Stimulated activated CD8-positive, alpha-beta memory T cell treated with anti-CD3 and anti-CD28 coated beads, Interleukin-2, amount 100 ng/mL, for 48 hours (primary cell): ENCODE measurements around the gene AKR1A1.
"Not testable (repeated sequence)": the region's sequence is repeated elsewhere in the genome, so short reads cannot be mapped to it uniquely, and the experiment has no call there.

Experiments
- DNase-seq, 2 donors: peaks; one replicate each; pipeline ENCODE4 v3.0.0-alpha.2; 2020; ENCODE audit warnings: low read depth in 2 of 2

Gene AKR1A1

GRCh38 chr1:45550401-45551351 lies at the start of gene AKR1A1:
TSS of gene AKR1A1 (plus strand) at chr1:45550826. CDS start at chr1:45561795, 10,969 bp downstream.
- DNase-seq = peak; percentile 85 to 86

DNA sequence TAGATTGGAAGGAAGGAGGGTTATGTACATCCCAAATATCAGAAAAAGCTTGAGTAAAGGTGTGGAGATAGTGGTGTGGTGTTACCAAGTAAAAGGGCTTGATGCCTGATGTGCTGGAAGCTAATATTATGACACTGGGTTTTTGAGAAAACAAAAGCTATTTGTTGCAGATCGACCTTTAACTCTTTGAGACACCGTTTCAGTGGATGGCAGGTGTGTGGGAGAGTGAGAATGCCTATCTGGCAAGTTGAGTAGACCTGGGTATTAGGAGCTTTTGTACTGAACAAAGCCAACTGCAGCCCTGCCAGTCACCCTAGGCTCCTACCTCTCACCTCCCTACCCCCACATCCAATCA lies 49.1 kb upstream of the AKR1A1 start:
- no peak for DNase-seq

DNA sequence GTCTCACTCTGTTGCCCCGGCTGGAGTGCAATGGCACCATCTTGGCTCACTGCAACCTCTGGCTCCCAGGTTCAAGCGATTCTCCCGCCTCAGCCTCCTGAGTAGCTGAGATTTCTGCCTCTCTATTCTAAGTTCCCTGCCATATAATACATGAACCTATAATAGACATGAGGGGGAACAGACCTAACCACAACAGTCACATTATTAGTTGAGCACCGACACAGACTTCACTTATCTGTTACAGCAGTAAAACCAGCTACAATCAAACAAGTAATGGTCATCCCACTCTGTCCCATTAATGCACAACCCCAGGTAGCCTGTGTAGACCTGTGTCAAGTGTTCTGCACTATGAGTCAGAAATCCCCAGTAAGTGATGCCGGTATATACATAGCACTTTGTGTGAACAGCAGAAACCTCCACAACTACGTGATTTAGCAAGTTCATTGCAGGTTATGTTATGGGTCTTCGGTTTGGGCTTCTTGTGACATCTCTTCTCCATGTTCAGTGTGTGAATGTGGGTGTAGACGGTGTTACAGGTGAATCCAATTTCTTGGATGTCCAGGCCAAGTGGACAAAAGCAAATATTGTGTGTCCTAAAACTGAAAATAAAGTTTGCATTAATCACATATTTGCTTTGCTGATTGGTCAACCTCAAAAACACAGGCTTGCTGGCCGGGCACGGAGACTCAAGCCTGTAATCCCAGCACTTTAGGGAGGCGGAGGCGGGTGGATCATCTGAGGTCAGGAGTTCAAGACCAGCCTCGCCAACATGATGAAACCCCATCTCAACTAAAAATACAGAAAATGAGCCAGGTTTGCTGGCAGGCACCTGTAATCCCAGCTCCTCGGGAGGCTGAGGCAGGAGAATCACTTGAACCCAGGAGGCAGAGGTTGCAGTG lies 46.9 kb upstream of the AKR1A1 start:
- DNase-seq = no peak

GRCh38 chr1:45507195-45507594 lies 43.4 kb upstream of the AKR1A1 start:
- no peak for DNase-seq

DNA sequence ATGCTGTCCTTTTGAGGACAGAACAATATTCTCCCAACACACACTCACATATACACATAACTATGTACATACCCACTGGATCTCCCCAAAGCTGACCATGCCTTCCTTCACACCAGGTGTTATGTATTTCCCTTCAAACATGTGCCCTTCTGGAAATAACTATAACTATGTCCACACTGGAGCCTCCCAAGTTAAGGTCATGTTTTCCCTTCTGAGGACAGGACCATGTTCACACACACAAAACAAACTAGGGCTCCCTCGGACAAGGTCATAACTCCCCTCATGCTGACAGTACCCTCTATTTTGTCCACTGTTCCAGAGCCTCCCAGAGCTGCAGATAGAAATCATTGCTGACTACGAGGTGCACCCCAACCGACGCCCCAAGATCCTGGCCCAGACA lies 42.7 kb upstream of the AKR1A1 start:
- DNase-seq = no peak

- no peak for DNase-seq
These were observed 42.1 kb upstream of the AKR1A1 start for GRCh38 chr1:45508295-45509151.

- no peak for DNase-seq
These were observed 40.3 kb upstream of the AKR1A1 start for GRCh38 chr1:45510036-45510971.

DNA sequence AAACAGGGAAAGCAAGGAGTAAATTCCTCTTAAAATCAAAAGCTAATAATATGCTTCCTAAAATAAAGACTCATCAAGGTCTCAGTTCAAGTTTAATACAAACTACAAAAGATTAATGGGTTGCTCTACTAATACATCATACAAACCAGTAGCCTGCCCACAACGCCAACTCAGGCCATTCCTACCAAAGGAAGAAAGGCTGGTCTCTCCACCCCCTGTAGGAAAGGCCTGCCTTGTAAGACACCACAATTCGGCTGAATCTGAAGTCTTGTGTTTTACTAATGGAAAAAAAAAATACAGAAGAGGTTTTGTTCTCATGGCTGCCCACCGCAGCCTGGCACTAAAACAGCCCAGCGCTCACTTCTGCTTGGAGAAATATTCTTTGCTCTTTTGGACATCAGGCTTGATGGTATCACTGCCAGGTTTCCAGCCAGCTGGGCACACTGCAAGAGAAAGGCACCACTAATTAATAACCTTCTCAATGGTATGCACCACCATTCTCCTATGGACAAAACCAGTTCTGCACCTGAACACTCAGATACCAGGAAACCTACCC lies 39.6 kb upstream of the AKR1A1 start:
- no peak for DNase-seq

- DNase-seq = peak in 1 of 2 donors; percentile 44
These were observed 38.0 kb upstream of the AKR1A1 start for GRCh38 chr1:45512641-45513054.

DNA sequence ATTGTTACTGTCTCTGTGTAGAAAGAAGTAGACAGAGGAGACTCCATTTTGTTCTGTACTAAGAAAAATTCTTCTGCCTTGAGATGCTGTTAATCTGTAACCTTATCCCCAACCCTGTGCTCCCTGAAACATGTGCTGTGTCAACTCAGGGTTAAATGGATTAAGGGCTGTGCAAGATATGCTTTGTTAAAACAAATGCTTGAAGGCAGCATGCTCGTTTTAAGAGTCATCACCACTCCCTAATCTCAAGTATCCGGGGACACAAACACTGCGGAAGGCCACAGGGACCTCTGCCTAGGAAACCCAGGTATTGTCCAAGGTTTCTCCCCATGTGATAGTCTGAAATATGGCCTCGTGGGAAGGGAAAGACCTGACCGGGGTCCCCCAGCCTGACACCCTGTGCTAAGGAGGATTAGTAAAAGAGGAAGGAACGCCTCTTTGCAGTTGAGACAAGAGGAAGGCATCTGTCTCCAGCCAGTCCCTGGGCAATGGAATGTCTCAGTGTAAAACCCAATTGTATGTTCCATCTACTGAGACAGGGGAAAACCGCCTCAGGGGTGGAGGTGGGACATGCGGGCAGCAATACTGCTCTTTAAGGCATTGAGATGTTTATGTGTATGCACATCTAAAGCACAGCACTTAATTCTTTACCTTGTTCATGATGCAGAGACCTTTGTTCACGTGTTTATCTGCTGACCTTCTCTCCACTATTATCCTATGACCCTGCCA lies 36.9 kb upstream of the AKR1A1 start:
- DNase-seq = not testable (repeated sequence)

DNA sequence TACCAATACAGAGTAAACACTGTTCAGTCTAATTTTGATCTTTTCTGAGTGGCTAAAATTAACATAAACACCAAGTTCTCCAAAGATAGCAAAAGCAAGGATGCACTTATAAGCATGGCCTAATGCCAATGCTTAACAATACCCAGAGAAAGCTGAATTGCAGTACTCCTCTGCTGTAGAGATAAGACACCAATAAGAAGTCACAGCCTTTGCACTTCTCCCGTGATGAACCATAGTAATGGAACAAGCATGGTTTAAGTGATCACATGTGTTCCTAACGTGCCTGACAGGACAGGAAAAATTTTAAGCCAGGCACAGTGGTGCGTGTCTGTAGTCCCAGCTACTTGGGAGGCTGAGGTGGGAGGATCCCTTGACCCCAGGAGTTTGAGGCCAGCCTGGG lies 34.6 kb upstream of the AKR1A1 start:
- DNase-seq = no peak

- DNase-seq = no peak
These were observed 34.2 kb upstream of the AKR1A1 start for GRCh38 chr1:45516465-45516864.

GRCh38 chr1:45518366-45518765 lies 32.3 kb upstream of the AKR1A1 start:
- DNase-seq = not testable (repeated sequence)

DNA sequence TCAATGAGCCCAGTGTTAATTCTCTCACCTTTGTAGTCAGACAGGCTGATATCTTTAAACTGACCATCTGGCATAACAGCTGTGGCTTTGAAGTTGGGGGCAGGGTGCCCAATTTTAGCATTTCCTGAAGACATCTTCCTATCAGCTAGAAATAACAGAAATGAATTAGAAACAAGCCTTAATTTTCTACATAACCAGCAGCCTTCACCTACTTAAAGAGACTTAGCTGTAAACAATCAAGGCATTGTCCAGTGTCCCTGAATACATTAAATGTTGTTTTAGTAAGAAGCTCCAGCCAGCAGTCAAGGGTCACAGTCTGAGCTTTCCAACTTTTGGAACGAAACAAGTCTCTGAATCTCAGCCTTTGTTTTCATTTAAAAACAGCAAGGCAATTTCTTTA lies 31.7 kb upstream of the AKR1A1 start:
- DNase-seq = no peak

DNA sequence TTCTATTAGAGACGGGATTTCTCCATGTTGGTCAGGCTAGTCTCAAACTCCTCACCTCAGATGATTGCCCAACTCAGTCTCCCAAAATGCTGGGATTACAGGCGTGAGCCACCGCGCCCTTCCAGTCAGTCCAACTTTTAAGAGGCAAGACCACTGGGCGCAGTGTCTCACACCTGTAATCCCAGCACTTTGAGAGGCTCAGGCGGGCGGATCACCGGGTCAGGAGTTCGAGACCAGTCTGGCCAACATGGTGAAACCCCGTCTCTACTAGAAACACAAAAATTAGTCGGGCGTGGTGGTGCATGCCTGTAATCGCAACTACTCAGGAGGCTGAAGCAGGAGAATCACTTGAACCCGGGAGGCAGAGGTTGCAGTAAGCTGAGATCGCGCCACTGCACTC lies 30.9 kb upstream of the AKR1A1 start:
- DNase-seq = not testable (repeated sequence)

DNA sequence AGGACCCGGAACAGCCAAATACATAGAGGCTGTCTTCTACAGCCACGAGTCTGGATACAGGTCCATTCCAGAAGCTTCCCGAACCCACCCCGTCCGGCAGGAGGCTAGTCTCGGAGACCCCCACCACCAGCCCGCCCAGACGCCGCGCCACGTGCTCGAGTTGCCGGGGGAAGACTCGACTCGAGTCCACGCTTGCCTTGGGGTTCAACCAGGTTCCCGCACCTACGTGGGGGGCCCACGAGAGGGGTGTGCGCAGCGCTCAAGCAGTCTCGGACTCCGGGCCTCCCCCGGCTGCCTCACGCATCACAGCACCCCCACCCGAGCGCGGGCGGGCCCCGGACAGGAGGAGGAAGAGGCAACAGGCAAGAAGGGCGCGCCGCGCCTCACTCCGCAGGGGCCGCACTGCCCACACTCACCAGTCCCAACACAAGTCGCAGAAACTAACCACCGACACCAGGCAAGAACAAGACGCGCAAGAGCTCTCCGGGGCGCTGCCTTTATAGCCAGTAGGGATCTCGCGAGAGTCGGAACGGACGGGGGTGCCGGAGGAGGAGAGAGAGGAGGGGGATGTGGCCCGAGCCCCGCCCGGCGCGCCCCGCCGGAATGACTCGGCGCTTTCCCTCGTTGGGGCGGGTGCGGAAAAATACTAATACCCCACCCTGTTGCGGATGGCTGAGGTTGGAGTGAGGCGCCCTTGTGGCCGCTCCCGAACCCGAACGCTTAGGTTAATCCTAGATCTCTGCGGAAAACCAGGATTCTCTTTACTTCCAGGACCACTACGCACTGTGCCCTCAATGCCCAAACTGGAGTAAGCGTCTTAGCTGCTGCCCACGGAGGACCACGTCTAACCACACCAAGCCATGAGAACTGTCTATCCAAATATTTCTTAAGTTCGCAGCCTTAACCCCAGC lies 29.0 kb upstream of the AKR1A1 start, which contains the start of gene PRDX1:
Gene PRDX1, minus strand, starts transcription at position 472 of the 911 bp plus-strand sequence. CDS start 2,841 bp downstream, outside the sequence.
- DNase-seq = peak; percentile 93 to 96

- no peak for DNase-seq
These were observed 28.1 kb upstream of the AKR1A1 start for GRCh38 chr1:45522324-45523104.
